Mucosa of gallbladder (tissue), 1 donor: Measurements from ENCODE around the gene ZNF555. TPM values are rescaled to one million over a fixed set of nuclear protein-coding genes. Genes with fewer than 3 reads are reported as not detected.

Experiments
- total RNA-seq: library from RNA; stranded (reverse); gene quantifications from one replicate; pipeline ENCODE4 v1.2.1, GENCODE V29; 2021
- donor health status: DM: no; HTN: no; CAD: no.

Gene ZNF555
- total RNA-seq, 1 donor from 2014 or later, result 5.8 TPM

Other genes with a start within 250 kb of the ZNF555 start
- 12.4 TPM for gene GNG7, start 138.8 kb upstream of the ZNF555 start, total RNA-seq
- gene DIRAS1, start 120.1 kb upstream of the ZNF555 start, total RNA-seq, result 0.75 TPM
- 33.8 TPM for gene SLC39A3, start 101.5 kb upstream of the ZNF555 start, total RNA-seq
- gene SGTA, start 58.2 kb upstream of the ZNF555 start, total RNA-seq, result 54.0 TPM
- gene THOP1, start 56.0 kb upstream of the ZNF555 start, total RNA-seq, result 44.5 TPM
- gene ZNF554, start 21.6 kb upstream of the ZNF555 start, total RNA-seq, result 4.6 TPM
- gene ZNF556, start 25.9 kb downstream of the ZNF555 start, total RNA-seq, result not detected
- 6.0 TPM for gene ZNF57, start 59.5 kb downstream of the ZNF555 start, total RNA-seq
- gene ZNF77, start 103.5 kb downstream of the ZNF555 start, total RNA-seq, result 2.8 TPM
- gene TLE6, start 136.1 kb downstream of the ZNF555 start, total RNA-seq, result 0.63 TPM
- 64.6 TPM for gene TLE2, start 187.8 kb downstream of the ZNF555 start, total RNA-seq
- 629 TPM for gene TLE5, start 221.0 kb downstream of the ZNF555 start, total RNA-seq